Measurements from ENCODE around the gene SCAMP1.

DNA sequence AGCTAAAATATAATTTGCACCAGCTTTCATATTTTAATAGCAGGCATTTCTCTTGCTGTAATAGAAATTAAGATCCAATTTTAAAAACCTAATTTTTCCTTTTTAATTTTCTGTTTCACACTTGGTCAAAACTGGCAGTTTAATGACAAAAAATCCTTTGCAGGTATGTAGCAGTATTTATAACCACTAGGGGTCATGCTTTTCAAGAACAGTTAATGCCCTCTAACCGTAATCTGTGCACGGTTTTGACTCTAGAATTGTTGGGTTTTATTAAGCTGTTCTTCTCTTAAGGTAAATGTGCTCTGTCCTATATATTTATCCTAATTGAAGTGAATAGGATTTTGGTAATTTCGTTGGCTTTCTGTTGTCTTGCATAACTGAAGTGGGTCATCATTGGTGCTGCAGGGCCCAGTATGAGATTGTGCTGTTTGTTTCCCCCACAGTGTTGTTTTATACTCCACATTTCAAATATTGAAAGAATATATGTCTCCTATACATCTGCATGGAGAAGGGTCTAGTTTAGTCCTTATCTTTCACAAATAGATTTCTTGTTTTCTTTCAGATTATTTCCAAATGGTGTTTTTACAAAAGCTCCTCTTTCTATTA lies 107.4 kb downstream of the SCAMP1 start:
- TF ChIP-seq, protein P1, sequence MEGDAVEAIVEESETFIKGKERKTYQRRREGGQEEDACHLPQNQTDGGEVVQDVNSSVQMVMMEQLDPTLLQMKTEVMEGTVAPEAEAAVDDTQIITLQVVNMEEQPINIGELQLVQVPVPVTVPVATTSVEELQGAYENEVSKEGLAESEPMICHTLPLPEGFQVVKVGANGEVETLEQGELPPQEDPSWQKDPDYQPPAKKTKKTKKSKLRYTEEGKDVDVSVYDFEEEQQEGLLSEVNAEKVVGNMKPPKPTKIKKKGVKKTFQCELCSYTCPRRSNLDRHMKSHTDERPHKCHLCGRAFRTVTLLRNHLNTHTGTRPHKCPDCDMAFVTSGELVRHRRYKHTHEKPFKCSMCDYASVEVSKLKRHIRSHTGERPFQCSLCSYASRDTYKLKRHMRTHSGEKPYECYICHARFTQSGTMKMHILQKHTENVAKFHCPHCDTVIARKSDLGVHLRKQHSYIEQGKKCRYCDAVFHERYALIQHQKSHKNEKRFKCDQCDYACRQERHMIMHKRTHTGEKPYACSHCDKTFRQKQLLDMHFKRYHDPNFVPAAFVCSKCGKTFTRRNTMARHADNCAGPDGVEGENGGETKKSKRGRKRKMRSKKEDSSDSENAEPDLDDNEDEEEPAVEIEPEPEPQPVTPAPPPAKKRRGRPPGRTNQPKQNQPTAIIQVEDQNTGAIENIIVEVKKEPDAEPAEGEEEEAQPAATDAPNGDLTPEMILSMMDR (IDR thresholded peaks at IDR 0.05) = peak; percentile 46 to 67 (median 57)
- TF ChIP-seq POLR2A (IDR thresholded peaks at IDR 0.05) = no peak
